Fibroblast of gingiva (primary cell): Measurements from ENCODE around the gene EGLN3.

ENCODE experiments used
- DNase-seq: peaks from one replicate; pipeline ENCODE4 v3.0.0-alpha.2; 2011; ENCODE audit warnings: low read depth

EGLN3 gene

GRCh38 chr14:33962016-33962415 is 11.1 kb upstream of the EGLN3 start:
- DNase-seq, result no peak

GRCh38 chr14:33959692-33960151 is 8.8 kb upstream of the EGLN3 start:
- DNase-seq, result no peak

GRCh38 chr14:33958605-33959226 is 7.8 kb upstream of the EGLN3 start:
- no peak for DNase-seq

- no peak for DNase-seq
Observed at GRCh38 chr14:33957993-33958392, 7.1 kb upstream of the EGLN3 start.

- no peak for DNase-seq
Observed at GRCh38 chr14:33957299-33957698, 6.4 kb upstream of the EGLN3 start.

- no peak for DNase-seq
Observed at GRCh38 chr14:33956640-33957039, 5.8 kb upstream of the EGLN3 start.

GRCh38 chr14:33954016-33954598 is 3.2 kb upstream of the EGLN3 start:
- no peak for DNase-seq

- no peak for DNase-seq
Observed at GRCh38 chr14:33952541-33952940, 1.7 kb upstream of the EGLN3 start.

- DNase-seq, result no peak
Observed at GRCh38 chr14:33951183-33951840, 438 bp upstream of the EGLN3 start.

GRCh38 chr14:33949411-33949893 is 1.4 kb downstream of the EGLN3 start:
- DNase-seq, result no peak

GRCh38 chr14:33948869-33949408 is 1.9 kb downstream of the EGLN3 start:
- no peak for DNase-seq

GRCh38 chr14:33948145-33948868 is 2.6 kb downstream of the EGLN3 start:
- DNase-seq, result no peak

- DNase-seq, result no peak
Observed at GRCh38 chr14:33946679-33947476, 4.0 kb downstream of the EGLN3 start.

GRCh38 chr14:33945210-33946088 is 5.4 kb downstream of the EGLN3 start:
- no peak for DNase-seq

GRCh38 chr14:33943096-33943883 is 7.6 kb downstream of the EGLN3 start:
- DNase-seq, result no peak

GRCh38 chr14:33941718-33942117 is 9.2 kb downstream of the EGLN3 start:
- no peak for DNase-seq

- no peak for DNase-seq
Observed at GRCh38 chr14:33940561-33941011, 10.3 kb downstream of the EGLN3 start.

- DNase-seq, result no peak
Observed at GRCh38 chr14:33938131-33938949, 12.5 kb downstream of the EGLN3 start.

- no peak for DNase-seq
Observed at GRCh38 chr14:33936391-33936790, 14.5 kb downstream of the EGLN3 start.
